WERI-Rb-1 (cell line): ENCODE data around the gene ROPN1B.

ENCODE experiments used
- DNase-seq: peaks from one replicate; pipeline ENCODE4 v3.0.0-alpha.2; 2020
- H3K27ac ChIP-seq: fragments of 250-450 bp; sonication (Bioruptor Pico); 2 replicates; pipeline ENCODE4 v1.5.1; 2020; ENCODE audit warnings: mild to moderate bottlenecking, moderate library complexity
- H3K27me3 ChIP-seq: fragments of 250-450 bp; sonication (Bioruptor Pico); 2 replicates; pipeline ENCODE4 v1.5.1; 2021; ENCODE audit warnings: mild to moderate bottlenecking, low read depth, moderate library complexity; ENCODE audit not compliant: insufficient read depth, severe bottlenecking
- H3K36me3 ChIP-seq: fragments of 250-450 bp; sonication (Bioruptor Pico); 2 replicates; pipeline ENCODE4 v1.5.1; 2020; ENCODE audit warnings: mild to moderate bottlenecking, moderate library complexity
- H3K4me3 ChIP-seq: 2 replicates; pipeline ENCODE4 v1.5.1; 2011; ENCODE audit warnings: low read depth, mild to moderate bottlenecking, control low read depth, low read length
- H3K9me3 ChIP-seq: fragments of 250-450 bp; sonication (Bioruptor Pico); 2 replicates; pipeline ENCODE4 v1.5.1; 2021; ENCODE audit warnings: mild to moderate bottlenecking, moderate library complexity; ENCODE audit not compliant: severe bottlenecking
- CTCF ChIP-seq: IDR thresholded peaks from 2 replicates; pipeline ENCODE4 v1.5.1; 2011; ENCODE audit warnings: low read depth, mild to moderate bottlenecking, control low read depth, inconsistent platforms, low read length

Gene ROPN1B

GRCh38 chr3:126021702-126022101 is 52.7 kb downstream of the ROPN1B start:
- no peak for DNase-seq
- Histone ChIP-seq H3K9me3 (no peaks in the 10 kb centered on the region), H3K36me3 (peaks cover 13% of the 10 kb centered on the region), H3K4me3 (no peak overlapping the region), H3K27ac (peak overlapping the region; percentile 91), H3K27me3 (no peaks in the 10 kb centered on the region)
- TF ChIP-seq CTCF = no peak

GRCh38 chr3:126022741-126023359 is 53.9 kb downstream of the ROPN1B start:
- peaks cover 13% of the 10 kb centered on the region for H3K36me3 ChIP-seq
- TF ChIP-seq CTCF = no peak
- peaks cover under 1% of the 10 kb centered on the region for H3K9me3 ChIP-seq
- H3K27me3 ChIP-seq = no peaks in the 10 kb centered on the region
- DNase-seq = peak; percentile 94
- H3K27ac ChIP-seq = peak overlapping the region; percentile 91
- peak overlapping the region; percentile 23 for H3K4me3 ChIP-seq

GRCh38 chr3:126023390-126023789 is 54.4 kb downstream of the ROPN1B start:
- H3K27ac ChIP-seq = peak overlapping the region; percentile 91
- H3K36me3 ChIP-seq = peaks cover 13% of the 10 kb centered on the region
- no peak for TF ChIP-seq CTCF
- peak; percentile 29 for DNase-seq
- no peaks in the 10 kb centered on the region for H3K27me3 ChIP-seq
- H3K4me3 ChIP-seq = peak overlapping the region; percentile 23
- peaks cover 6% of the 10 kb centered on the region for H3K9me3 ChIP-seq

GRCh38 chr3:126024049-126024854 is 55.3 kb downstream of the ROPN1B start:
- Histone ChIP-seq H3K36me3 (peaks cover 13% of the 10 kb centered on the region), H3K27me3 (no peaks in the 10 kb centered on the region), H3K27ac (no peak overlapping the region; the same call in 1 of the 2 replicates), H3K4me3 (no peak overlapping the region), H3K9me3 (peaks cover 11% of the 10 kb centered on the region)
- no peak for TF ChIP-seq CTCF
- DNase-seq = no peak

GRCh38 chr3:126025116-126025729 is 56.2 kb downstream of the ROPN1B start:
- no peak for TF ChIP-seq CTCF

More at GRCh38 chr3:126025116-126025729, 56.2 kb downstream of the ROPN1B start:
- no peak overlapping the region for H3K4me3 ChIP-seq
- H3K9me3 ChIP-seq = peaks cover 11% of the 10 kb centered on the region
- H3K27ac ChIP-seq = no peak overlapping the region
- no peaks in the 10 kb centered on the region for H3K27me3 ChIP-seq
- DNase-seq = no peak
- H3K36me3 ChIP-seq = peaks cover 13% of the 10 kb centered on the region
